ENCODE data around the gene SLC25A31.

SLC25A31 gene

DNA sequence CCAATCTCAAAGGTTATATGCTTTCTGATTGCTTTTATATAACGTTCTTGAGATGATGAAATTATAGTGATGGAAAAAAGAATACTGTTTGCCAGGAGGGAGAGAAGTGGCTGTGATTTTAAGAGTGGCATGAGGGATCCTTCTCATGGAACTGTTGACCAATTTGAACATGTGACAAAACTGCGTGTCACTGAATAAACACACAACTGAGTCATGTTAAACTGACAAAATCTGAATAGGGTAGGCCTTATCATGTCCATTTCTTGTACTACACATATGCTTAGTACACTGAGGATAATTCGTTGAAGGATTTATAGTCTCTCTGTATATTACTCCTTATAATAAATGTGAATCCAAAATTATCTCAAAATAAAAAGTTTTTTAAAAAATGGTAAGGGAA is 29.7 kb downstream of the SLC25A31 start:
- no peaks in the 10 kb centered on the region for H3K4me1 Mint-ChIP-seq
- no peak overlapping the region for H3K27ac Mint-ChIP-seq
- no peak overlapping the region for H3K4me3 Mint-ChIP-seq
- no peaks in the 10 kb centered on the region for H3K36me3 Mint-ChIP-seq
- ATAC-seq, result no peak
- peaks cover 5% of the 10 kb centered on the region for H3K9me3 Mint-ChIP-seq
- no peaks in the 10 kb centered on the region for H3K27me3 Mint-ChIP-seq

DNA sequence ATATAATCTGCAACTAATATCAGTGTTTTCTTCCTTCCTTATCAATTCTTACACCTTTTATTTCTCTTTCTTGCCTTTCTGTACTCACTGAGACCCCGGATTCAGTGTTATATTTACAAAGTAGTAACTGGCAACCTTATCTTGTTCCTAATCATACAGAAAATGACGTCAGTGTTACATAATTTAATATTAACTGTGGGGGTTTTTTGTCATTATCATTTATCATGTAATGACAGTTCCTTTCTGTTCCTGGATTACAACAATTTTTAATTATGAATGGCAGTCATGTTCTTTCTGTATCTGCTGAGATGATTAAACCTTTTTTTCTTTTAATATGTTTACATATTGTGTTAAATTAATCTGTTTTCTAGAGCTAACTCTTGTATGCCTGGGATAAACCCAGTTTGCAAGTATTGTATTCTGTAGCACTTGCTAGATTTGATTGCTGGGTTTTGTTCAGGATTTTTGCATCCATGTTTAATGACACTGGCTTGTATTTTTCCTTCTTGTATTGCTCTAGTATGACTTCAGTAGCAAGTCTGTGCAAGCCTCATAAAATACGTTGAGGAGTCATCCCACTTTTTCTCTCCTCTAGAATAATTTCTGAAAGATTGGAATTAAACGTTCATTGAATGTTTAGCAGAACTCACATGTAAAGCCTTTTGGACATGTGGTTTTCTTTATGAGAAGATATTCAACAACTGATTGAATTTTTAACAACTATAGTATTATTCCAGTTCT is 41.5 kb downstream of the SLC25A31 start:
- Mint-ChIP-seq H3K4me1 (no peaks in the 10 kb centered on the region), H3K27me3 (peaks cover 33% of the 10 kb centered on the region), H3K36me3 (no peaks in the 10 kb centered on the region), H3K4me3 (no peak overlapping the region), H3K9me3 (no peaks in the 10 kb centered on the region), H3K27ac (no peak overlapping the region)
- no peak for ATAC-seq

DNA sequence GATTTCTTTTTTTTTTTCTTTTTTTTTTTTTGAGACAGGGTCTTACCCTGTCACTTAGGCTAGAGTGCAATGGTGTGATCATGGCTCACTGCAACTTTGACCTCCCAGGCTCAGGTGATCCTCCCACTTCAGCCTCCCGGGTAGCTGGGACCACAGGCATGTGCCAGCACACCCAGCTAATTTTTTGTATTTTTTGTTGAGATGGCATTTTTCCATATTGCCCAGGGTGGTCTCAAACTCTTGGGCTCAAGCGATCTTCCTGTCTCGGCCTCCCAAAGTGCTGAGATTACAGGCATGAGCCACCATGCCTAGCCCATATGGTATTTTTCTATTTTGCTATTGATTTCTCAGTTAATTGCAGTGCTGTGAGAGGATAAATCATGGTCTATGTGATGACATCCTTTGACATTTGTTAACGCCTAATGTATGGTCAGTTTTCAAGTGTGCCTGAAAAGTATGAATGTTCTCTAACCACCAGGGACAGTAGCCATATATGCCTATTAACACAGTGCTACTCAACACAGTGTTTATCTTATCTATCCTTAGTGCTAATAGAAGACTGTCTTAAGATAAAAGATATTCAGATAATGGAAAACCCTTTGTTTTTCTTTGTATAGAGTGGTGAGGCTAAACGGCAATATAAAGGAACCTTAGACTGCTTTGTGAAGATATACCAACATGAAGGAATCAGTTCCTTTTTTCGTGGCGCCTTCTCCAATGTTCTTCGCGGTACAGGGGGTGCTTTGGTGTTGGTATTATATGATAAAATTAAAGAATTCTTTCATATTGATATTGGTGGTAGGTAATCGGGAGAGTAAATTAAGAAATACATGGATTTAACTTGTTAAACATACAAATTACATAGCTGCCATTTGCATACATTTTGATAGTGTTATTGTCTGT is 42.8 kb downstream of the SLC25A31 start:
- Mint-ChIP-seq H3K4me3 (no peak overlapping the region), H3K36me3 (no peaks in the 10 kb centered on the region), H3K27me3 (peaks cover 46% of the 10 kb centered on the region), H3K27ac (no peak overlapping the region), H3K4me1 (no peaks in the 10 kb centered on the region), H3K9me3 (no peaks in the 10 kb centered on the region)
- ATAC-seq, result no peak

DNA sequence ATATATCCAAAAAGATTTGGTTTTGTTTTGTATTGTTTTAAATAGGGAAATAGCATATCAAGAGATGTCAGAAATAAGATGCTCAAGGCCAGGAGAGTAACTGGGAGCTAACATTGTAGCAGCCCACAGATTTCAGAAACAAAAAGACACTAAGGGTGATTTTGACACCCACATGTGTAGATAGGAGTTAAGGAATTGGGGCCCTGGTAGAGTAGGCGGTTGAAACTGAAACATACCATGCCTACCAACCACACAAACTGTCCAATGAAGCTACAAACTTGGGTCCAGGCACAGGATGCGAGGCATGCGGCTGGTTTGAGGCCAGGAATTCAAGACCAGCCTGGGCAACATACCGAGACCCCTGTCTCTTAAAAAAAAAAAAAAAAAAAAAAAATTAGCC is 45.6 kb downstream of the SLC25A31 start:
- ATAC-seq, result no peak
- peaks cover 64% of the 10 kb centered on the region for H3K27me3 Mint-ChIP-seq
- no peak overlapping the region for H3K27ac Mint-ChIP-seq
- no peaks in the 10 kb centered on the region for H3K9me3 Mint-ChIP-seq
- peaks cover 2% of the 10 kb centered on the region for H3K4me1 Mint-ChIP-seq
- no peak overlapping the region for H3K4me3 Mint-ChIP-seq
- no peaks in the 10 kb centered on the region for H3K36me3 Mint-ChIP-seq

DNA sequence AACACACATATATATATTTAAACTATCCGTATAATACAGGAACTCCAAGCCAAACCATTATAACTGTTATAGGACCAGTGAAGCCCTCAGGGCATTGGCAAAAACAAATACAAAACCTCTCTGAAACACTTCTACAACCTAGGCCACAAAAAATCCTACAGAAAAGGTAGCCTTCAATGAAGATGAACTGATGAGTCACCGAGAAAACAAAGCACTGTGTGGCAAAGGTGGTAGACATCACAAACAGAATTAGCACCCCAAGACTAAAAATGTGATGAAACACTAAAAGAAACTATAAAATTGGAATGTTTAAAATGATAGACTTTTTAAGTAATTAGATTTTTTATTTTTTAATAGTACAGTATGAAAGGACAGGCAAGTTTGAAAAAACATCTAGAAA is 46.4 kb downstream of the SLC25A31 start:
- Mint-ChIP-seq H3K36me3 (no peaks in the 10 kb centered on the region), H3K9me3 (peaks cover 3% of the 10 kb centered on the region), H3K4me1 (peaks cover 9% of the 10 kb centered on the region), H3K4me3 (no peak overlapping the region), H3K27me3 (peaks cover 65% of the 10 kb centered on the region), H3K27ac (no peak overlapping the region)
- no peak for ATAC-seq

DNA sequence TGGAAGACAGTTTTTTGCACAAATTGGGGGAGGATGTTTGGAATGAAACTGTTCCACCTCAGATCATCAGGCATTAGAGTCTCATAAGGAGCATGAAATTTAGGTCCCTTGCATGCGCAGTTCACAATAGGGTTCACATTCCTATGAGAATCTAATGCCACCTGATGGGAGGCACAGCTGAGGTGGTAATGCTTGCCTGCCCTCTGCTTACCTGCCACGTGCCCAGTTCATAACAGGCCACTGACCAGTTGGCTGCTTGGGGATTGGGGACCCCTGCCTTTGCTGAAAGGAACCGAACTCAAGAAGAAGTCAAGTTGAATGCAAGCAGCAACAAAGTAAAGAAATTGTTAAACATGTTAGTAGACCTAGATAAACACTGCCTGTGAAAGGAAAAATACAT is 47.3 kb downstream of the SLC25A31 start:
- Mint-ChIP-seq H3K4me1 (peaks cover 12% of the 10 kb centered on the region), H3K27me3 (peaks cover 66% of the 10 kb centered on the region), H3K27ac (no peak overlapping the region), H3K9me3 (peaks cover 3% of the 10 kb centered on the region), H3K4me3 (no peak overlapping the region), H3K36me3 (no peaks in the 10 kb centered on the region)
- ATAC-seq, result no peak

DNA sequence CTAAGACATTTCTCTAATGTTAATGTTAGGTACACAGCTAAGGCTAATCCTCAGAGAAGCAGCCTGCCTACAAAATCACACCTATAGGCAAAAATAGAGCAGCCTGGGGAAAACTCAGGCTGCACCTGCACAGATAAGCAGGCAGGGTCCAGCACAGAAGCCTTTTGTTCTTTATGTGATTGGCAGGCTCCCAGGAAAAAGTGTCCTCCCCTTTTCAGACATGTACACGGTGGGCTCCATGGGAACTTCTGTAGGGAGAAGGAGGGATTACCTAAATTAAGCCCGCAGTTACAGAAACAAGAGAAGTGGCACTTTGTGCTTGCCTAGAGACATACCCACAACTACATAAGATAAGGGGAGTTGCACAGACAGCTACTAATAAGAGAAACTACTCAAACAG is 47.9 kb downstream of the SLC25A31 start:
- no peak for ATAC-seq
- peaks cover 18% of the 10 kb centered on the region for H3K4me1 Mint-ChIP-seq
- no peak overlapping the region for H3K4me3 Mint-ChIP-seq

DNA sequence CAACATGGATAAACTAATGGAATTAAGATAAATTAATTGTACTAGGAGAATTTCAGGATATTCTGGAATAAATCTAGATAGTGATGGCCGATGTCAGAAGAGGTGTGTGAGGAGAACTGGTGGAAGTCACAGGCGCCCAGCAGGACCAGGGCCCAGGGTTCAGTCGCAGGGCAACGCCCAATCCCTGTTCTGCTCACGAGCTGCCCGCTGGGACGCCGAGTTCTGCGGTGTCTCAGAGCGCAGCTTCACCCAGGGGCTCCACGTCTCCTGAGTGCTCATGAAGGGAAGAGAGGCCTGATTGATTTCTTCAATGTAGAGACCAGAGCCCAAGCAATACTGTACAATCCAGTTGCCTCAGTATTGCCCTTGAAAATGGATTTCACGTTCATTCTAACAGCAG is 50.4 kb downstream of the SLC25A31 start:
- Mint-ChIP-seq H3K9me3 (peaks cover 6% of the 10 kb centered on the region), H3K4me3 (no peak overlapping the region), H3K27ac (no peak overlapping the region), H3K36me3 (no peaks in the 10 kb centered on the region), H3K27me3 (peaks cover 62% of the 10 kb centered on the region), H3K4me1 (peaks cover 21% of the 10 kb centered on the region)
- no peak for ATAC-seq

More for the DNA sequence above, 47.9 kb downstream of the SLC25A31 start:
- Mint-ChIP-seq H3K27ac (no peak overlapping the region), H3K27me3 (peaks cover 66% of the 10 kb centered on the region), H3K36me3 (no peaks in the 10 kb centered on the region), H3K9me3 (peaks cover 4% of the 10 kb centered on the region)

DNA sequence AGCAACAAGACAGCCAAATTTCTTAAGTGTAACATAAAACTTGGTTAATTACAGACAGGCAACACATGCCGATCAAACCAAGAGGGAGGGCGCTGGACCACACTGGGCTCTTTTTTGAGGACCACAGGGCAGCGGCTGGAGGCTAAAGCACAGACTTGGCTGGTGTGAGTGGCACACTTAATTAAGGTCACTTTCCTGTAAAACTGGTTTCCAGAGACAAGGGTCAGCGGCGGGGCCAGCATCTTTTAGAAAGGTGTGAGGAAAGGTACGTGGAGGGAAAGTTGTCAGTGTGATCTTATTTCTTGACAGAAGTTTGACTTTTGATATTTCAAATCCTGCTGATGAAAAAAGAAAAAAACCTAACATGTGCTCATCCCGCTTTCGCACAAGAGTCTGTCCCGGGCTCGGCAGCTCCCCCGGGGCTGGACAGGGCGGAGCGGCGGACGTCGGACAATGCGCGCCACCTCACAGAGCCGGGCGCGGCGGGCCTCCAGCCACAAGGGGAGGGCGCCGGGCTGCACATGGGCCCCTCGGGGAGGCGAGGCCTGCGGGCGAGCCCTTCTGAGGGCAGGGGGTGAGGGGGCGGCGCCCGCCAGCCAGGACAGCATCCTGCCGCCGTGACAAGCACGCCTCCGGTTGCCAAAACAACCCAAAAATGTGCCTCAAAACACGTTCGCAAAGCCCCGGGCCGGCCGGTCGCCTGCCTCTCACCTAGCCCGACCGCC is 51.3 kb downstream of the SLC25A31 start:
- peaks cover 21% of the 10 kb centered on the region for H3K4me1 Mint-ChIP-seq
- peak overlapping the region; percentile 84 for H3K4me3 Mint-ChIP-seq
- H3K27me3 Mint-ChIP-seq, result peaks cover 58% of the 10 kb centered on the region
- H3K9me3 Mint-ChIP-seq, result peaks cover 6% of the 10 kb centered on the region
- H3K36me3 Mint-ChIP-seq, result no peaks in the 10 kb centered on the region
- ATAC-seq, result peak; percentile 44
- peak overlapping the region; percentile 84 for H3K27ac Mint-ChIP-seq

DNA sequence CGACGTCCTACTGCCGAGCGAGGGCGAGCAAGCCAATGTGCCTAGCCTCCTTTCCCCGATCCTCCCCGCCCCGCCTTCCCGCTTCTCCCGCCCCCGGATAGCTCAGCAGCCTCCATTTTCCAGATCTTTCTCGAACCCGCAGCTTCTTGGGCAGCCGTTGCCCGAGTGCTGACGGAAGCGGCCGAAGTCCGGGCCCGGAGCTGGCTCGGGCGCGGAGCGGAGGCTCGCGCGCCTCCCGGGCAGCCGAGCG is 51.8 kb downstream of the SLC25A31 start:
- Mint-ChIP-seq H3K4me3 (peak overlapping the region; percentile 84), H3K4me1 (peaks cover 21% of the 10 kb centered on the region), H3K9me3 (peaks cover 6% of the 10 kb centered on the region), H3K36me3 (no peaks in the 10 kb centered on the region), H3K27ac (peak overlapping the region; percentile 84), H3K27me3 (peaks cover 54% of the 10 kb centered on the region)
- peak; percentile 86 for ATAC-seq

DNA sequence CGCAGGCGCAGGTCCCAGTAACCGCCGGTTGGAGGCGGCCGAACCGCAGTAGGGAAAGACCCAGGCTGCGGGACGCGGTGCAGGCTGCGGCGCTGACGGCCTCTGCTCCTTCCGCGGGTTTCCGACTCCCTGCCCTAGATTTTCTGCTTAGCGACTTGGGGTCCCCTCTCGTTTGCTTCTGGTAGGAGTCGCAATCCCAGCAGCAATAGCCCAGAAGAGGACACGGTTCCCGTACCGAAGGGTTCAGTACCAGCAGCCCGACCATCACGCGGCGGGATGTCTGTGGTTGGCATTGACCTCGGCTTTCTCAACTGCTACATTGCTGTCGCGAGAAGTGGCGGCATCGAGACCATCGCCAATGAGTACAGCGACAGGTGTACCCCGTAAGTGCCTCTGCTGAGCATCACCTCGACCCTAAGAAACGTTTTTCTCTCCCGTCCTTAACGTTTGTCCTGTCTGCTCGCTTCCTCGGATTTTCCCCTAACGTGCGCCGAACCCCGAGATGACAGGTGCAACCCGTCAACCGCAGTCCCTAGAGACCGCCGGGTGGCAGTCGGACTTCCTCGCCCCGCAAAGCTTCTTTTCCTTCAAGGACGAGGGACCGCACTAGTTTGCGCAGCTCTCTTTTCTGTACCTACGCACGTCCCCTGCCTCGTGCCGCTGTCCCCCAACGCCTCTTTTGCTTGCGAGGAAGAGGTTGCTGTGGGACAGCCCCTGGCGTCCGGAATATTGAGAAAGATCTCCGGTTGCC is 52.2 kb downstream of the SLC25A31 start, which contains the start of gene HSPA4L:
TSS of gene HSPA4L (plus strand) at position 48 of the 751 bp plus-strand sequence. CDS start at position 277, 229 bp downstream.
- Mint-ChIP-seq H3K9me3 (peaks cover 6% of the 10 kb centered on the region), H3K36me3 (no peaks in the 10 kb centered on the region), H3K4me3 (peak within 1 kb of the TSS; percentile 84), H3K27ac (peak within 1 kb of the TSS; percentile 84), H3K27me3 (peaks cover 49% of the 10 kb centered on the region), H3K4me1 (peaks cover 21% of the 10 kb centered on the region)
- ATAC-seq, result peak; percentile 70

DNA sequence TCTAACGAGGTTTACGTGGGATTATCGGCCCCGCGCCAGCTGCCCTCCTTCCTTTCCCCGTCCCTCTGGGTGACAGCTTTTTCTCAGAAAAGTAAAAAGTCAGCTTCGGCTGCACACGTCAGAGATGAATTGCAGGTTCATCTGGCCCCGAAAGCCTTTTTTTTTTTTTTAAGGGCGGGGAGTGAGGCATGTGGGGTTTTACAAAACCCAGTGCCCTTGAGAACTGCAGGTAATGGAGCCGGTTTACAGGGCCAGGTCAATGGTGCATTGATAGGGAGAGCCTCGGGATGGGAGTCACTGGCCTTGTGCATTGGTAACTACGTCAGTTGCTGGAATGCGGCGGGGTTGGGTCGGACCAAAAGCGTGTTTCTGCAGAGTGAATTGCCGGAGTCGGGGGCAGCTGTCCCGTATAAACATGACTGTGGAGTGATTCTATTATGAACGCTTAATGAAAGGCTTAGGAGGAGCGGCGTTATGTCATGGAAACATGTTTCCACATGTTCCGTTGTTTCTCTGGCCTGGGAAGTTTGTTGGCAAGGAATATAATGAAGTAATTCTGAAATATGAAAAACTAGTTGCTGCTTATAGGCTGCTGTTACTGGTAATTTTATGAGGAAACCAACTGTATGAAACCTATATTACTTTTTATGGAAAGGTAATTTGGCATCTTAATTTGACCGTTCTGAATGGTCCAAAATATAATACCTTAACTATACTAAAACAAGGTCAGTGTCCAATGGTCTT is 53.0 kb downstream of the SLC25A31 start:
- H3K4me1 Mint-ChIP-seq, result peaks cover 21% of the 10 kb centered on the region
- H3K4me3 Mint-ChIP-seq, result peak overlapping the region; percentile 84
- H3K27ac Mint-ChIP-seq, result peak overlapping the region; percentile 84
- H3K9me3 Mint-ChIP-seq, result peaks cover 6% of the 10 kb centered on the region
- peak; percentile 44 for ATAC-seq
- peaks cover 41% of the 10 kb centered on the region for H3K27me3 Mint-ChIP-seq
- H3K36me3 Mint-ChIP-seq, result no peaks in the 10 kb centered on the region

DNA sequence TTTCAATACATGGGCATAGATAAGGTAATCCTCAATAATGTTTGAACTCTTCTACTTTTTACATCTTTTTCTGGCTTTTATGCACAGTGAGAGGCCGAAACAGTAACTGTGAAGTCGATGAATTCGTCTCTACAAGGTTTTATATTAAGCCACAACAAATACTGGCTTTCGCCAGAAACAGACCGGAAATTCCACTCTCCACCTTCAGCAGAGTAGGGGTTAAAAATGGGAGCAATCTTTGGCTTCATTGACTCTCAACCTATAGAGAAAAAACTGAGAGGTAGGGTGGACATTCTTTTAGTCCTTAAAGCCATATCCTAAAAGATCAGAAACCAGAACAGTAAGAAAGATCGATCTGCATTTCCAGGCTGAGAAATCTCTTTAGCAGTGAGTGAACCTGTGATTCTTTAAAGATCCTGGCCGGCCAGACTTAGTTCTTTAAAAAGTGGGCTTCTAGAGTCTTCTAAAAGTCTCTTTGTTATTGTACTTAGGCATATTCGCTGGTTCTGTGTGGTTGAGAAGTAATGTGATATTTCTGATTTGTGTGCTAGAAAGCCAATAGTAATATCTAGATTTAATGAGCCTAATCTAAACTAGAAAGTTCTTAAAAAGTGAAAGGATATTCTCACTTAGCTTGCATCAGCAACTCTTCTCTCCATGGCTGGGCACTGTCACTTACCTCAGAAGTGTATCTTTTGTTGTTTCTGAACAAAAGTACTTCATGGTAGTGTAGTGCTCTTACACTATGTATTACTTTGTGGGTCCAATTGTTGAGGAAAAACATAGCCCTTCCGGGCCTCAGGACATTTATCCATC is 54.0 kb downstream of the SLC25A31 start:
- H3K27me3 Mint-ChIP-seq, result peaks cover 41% of the 10 kb centered on the region
- H3K4me1 Mint-ChIP-seq, result peaks cover 21% of the 10 kb centered on the region

More for the DNA sequence above, 54.0 kb downstream of the SLC25A31 start:
- Mint-ChIP-seq H3K9me3 (peaks cover 6% of the 10 kb centered on the region), H3K27ac (no peak overlapping the region), H3K36me3 (no peaks in the 10 kb centered on the region), H3K4me3 (no peak overlapping the region)
- ATAC-seq, result no peak
